ENCODE data around the gene TRIP13.

Gene TRIP13

GRCh38 chr5:893711-894110 lies 1.0 kb downstream of the TRIP13 start:
- no peak for TF ChIP-seq CTCF (IDR thresholded peaks at IDR 0.05; ENCODE audit: low read depth, low read length)
- peak overlapping the region; percentile 79 for H3K4me3 ChIP-seq (ENCODE audit: low read depth, low read length)

- TF ChIP-seq CTCF (IDR thresholded peaks at IDR 0.05; ENCODE audit: low read depth, low read length): no peak
- no peak overlapping the region for H3K4me3 ChIP-seq (ENCODE audit: low read depth, low read length)
Observed at GRCh38 chr5:900781-901180, 8.1 kb downstream of the TRIP13 start.

GRCh38 chr5:902129-902916 lies 9.6 kb downstream of the TRIP13 start:
- no peak for TF ChIP-seq CTCF (IDR thresholded peaks at IDR 0.05; ENCODE audit: low read depth, low read length)
- H3K4me3 ChIP-seq (ENCODE audit: low read depth, low read length): no peak overlapping the region

GRCh38 chr5:903756-904096 lies 11.0 kb downstream of the TRIP13 start:
- no peak for TF ChIP-seq CTCF (IDR thresholded peaks at IDR 0.05; ENCODE audit: low read depth, low read length)
- H3K4me3 ChIP-seq (ENCODE audit: low read depth, low read length): no peak overlapping the region

- no peak overlapping the region for H3K4me3 ChIP-seq (ENCODE audit: low read depth, low read length)
- TF ChIP-seq CTCF (IDR thresholded peaks at IDR 0.05; ENCODE audit: low read depth, low read length): no peak
Observed at GRCh38 chr5:905139-905642, 12.5 kb downstream of the TRIP13 start.

- TF ChIP-seq CTCF (IDR thresholded peaks at IDR 0.05; ENCODE audit: low read depth, low read length): no peak
- H3K4me3 ChIP-seq (ENCODE audit: low read depth, low read length): no peak overlapping the region
Observed at GRCh38 chr5:907366-907910, 14.8 kb downstream of the TRIP13 start.

- H3K4me3 ChIP-seq (ENCODE audit: low read depth, low read length): no peak overlapping the region
- no peak for TF ChIP-seq CTCF (IDR thresholded peaks at IDR 0.05; ENCODE audit: low read depth, low read length)
Observed at GRCh38 chr5:908172-908571, 15.5 kb downstream of the TRIP13 start.

All from WI38 (cell line).